Measurements from ENCODE around the gene GBE1. TPM values are rescaled to one million over a fixed set of nuclear protein-coding genes. Genes with fewer than 3 reads are reported as not detected.

GBE1 gene
- total and polyA plus RNA-seq, 10 of the 15 experiments (the other 5 are each of a cell fraction or from before 2014, with no cell fraction given): 21.4 to 62.2 (median 41.5) TPM

DNA sequence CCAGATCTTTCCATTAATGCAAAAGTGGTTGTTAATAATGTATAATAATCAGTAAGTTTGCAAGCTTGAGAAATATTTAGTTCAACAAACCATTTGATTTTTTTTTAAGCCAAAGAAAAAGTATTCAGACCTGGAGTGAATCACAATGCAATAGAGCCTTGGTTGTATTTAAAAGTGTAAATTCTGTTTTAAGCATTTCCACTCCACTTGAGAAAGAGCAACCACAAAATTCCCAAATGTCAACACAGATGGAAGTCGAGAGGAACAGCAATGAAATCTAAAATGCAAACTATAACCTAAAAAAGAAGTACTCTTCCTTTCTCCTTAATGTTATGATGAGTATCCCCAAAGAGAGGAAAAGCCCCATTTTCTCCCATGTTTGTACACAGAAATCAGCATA is 20.2 kb downstream of the GBE1 start:
- in situ Hi-C loops (cut with MboI): no loop called here
- no peak overlapping the region for H2AFZ ChIP-seq (ENCODE audit: control insufficient read depth, low read depth, low read length)
- ChIA-PET SMC1A (ENCODE audit: uncharacterized antibody, unreplicated experiment) (interaction anchor here (0.6 to 2.2 kb wide), 4 partner anchors 9 to 16 kb away, joined by 3 to 7 read pairs (median 4); no protein-coding TSS in a partner anchor), RAD21 (ENCODE audit: unreplicated experiment) (no interaction called here), POLR2A (no interaction called here), CTCF (interaction anchor here (0.7 to 1.7 kb wide), 2 partner anchors 84 to 752 kb away, joined by 3 to 4 read pairs; no protein-coding TSS in a partner anchor)
- H3K27ac ChIP-seq (ENCODE audit: control insufficient read depth, insufficient read depth): no peak overlapping the region
- no peaks in the 10 kb centered on the region; the same call in 1 of the 3 replicates for H3K9me3 ChIP-seq (replicated peaks; ENCODE audit: control insufficient read depth, insufficient read depth, low read length)
- H3K4me2 ChIP-seq (ENCODE audit: control insufficient read depth, insufficient read depth): no peak overlapping the region
- ATAC-seq (no peak), DNase-seq (ENCODE audit: low read depth, low spot score) (no peak), FAIRE-seq (peak; percentile 31)
- no peaks in the 10 kb centered on the region for H3K27me3 ChIP-seq (replicated peaks in 1 of 2; ENCODE audit: control insufficient read depth in 2 of 2, insufficient read depth in 2 of 2, low read length in 1 of 2)
- peaks cover 5% of the 10 kb centered on the region for H3K79me2 ChIP-seq (ENCODE audit: control insufficient read depth, insufficient read depth, low read length)
- TF ChIP-seq, protein P1, sequence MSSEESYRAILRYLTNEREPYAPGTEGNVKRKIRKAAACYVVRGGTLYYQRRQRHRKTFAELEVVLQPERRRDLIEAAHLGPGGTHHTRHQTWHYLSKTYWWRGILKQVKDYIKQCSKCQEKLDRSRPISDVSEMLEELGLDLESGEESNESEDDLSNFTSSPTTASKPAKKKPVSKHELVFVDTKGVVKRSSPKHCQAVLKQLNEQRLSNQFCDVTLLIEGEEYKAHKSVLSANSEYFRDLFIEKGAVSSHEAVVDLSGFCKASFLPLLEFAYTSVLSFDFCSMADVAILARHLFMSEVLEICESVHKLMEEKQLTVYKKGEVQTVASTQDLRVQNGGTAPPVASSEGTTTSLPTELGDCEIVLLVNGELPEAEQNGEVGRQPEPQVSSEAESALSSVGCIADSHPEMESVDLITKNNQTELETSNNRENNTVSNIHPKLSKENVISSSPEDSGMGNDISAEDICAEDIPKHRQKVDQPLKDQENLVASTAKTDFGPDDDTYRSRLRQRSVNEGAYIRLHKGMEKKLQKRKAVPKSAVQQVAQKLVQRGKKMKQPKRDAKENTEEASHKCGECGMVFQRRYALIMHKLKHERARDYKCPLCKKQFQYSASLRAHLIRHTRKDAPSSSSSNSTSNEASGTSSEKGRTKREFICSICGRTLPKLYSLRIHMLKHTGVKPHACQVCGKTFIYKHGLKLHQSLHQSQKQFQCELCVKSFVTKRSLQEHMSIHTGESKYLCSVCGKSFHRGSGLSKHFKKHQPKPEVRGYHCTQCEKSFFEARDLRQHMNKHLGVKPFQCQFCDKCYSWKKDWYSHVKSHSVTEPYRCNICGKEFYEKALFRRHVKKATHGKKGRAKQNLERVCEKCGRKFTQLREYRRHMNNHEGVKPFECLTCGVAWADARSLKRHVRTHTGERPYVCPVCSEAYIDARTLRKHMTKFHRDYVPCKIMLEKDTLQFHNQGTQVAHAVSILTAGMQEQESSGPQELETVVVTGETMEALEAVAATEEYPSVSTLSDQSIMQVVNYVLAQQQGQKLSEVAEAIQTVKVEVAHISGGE (CRISPR knock-in tag; IDR thresholded peaks at IDR 0.05): no peak
- TF ChIP-seq, protein P2, sequence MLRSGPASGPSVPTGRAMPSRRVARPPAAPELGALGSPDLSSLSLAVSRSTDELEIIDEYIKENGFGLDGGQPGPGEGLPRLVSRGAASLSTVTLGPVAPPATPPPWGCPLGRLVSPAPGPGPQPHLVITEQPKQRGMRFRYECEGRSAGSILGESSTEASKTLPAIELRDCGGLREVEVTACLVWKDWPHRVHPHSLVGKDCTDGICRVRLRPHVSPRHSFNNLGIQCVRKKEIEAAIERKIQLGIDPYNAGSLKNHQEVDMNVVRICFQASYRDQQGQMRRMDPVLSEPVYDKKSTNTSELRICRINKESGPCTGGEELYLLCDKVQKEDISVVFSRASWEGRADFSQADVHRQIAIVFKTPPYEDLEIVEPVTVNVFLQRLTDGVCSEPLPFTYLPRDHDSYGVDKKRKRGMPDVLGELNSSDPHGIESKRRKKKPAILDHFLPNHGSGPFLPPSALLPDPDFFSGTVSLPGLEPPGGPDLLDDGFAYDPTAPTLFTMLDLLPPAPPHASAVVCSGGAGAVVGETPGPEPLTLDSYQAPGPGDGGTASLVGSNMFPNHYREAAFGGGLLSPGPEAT (IDR thresholded peaks at IDR 0.05; ENCODE audit: low read depth): no peak
- no peak for TF ChIP-seq YBX1 (IDR thresholded peaks at IDR 0.05)
- TF ChIP-seq TARDBP (IDR thresholded peaks at IDR 0.05; ENCODE audit: borderline replicate concordance): no peak
- TF ChIP-seq RAD21 (IDR thresholded peaks at IDR 0.05; ENCODE audit: insufficient read depth, low read depth, low read length): no peak
- no peak for TF ChIP-seq MTA2 (IDR thresholded peaks at IDR 0.05; ENCODE audit: low read depth)
- TF ChIP-seq TCF12 (IDR thresholded peaks at IDR 0.05; ENCODE audit: low read depth, low read length): no peak
- no peak for TF ChIP-seq POLR2AphosphoS2 (IDR thresholded peaks at IDR 0.05; ENCODE audit: low read depth, low read length)
- no peak for TF ChIP-seq MEF2B (IDR thresholded peaks at IDR 0.05; ENCODE audit: partially characterized antibody, poor library complexity, severe bottlenecking)
- no peak for TF ChIP-seq EED (IDR thresholded peaks at IDR 0.05; ENCODE audit: low read depth)
- TF ChIP-seq SRF (IDR thresholded peaks at IDR 0.05; ENCODE audit: low read depth in 2 of 2, low read length in 2 of 2): no peak
- TF ChIP-seq RCOR1 (conservative IDR thresholded peaks at IDR 0.05; ENCODE audit: low read depth, low read length): no peak
- TF ChIP-seq ETV6 (conservative IDR thresholded peaks at IDR 0.05 in 1 of 2, IDR thresholded peaks at IDR 0.05 in 1 of 2; ENCODE audit: borderline replicate concordance in 1 of 2, low read depth in 1 of 2): no peak
- TF ChIP-seq BMI1 (IDR thresholded peaks at IDR 0.05; ENCODE audit: borderline replicate concordance): no peak
- H3K9ac ChIP-seq (ENCODE audit: control insufficient read depth, insufficient read depth, low read length): no peak overlapping the region
- H3K36me3 ChIP-seq (ENCODE audit: control insufficient read depth in 2 of 2, insufficient read depth in 2 of 2, low read length in 1 of 2): peaks cover 0 to 2% of the 10 kb centered on the region in 2 experiments; a peak in 1 of 4 replicates
- intact Hi-C loops (cut with micrococcal nuclease; ENCODE audit: unreplicated experiment): no loop called here
- no peaks in the 10 kb centered on the region for H4K20me1 ChIP-seq (ENCODE audit: control insufficient read depth, insufficient read depth)
- WGBS (ENCODE audit: insufficient coverage, insufficient replicate concordance, low lambda C conversion rate, missing lambda C conversion rate): 44% methylated on average over 1 of the region's 1 CpG
- 0 out of 2 replicates have a peak, but pooled peaks cover 2% of the 10 kb centered on the region for H3K4me1 ChIP-seq (ENCODE audit: control insufficient read depth, insufficient read depth, low read length)
- BruUV-seq (replicated peaks): no TSS peak
- no peak overlapping the region for H3K4me3 ChIP-seq
